AG10803 (cell line): ENCODE results near the gene LGI2.

Experiments
- DNase-seq: peaks from one replicate; pipeline ENCODE4 v3.0.0; 2010; ENCODE audit warnings: low read depth
- H3K4me3 ChIP-seq: 2 replicates; pipeline ENCODE4 v1.5.1; 2011; ENCODE audit warnings: mild to moderate bottlenecking, low read length, control low read depth
- CTCF ChIP-seq: conservative IDR thresholded peaks from 2 replicates; pipeline ENCODE4 v1.5.1; 2011; ENCODE audit warnings: mild to moderate bottlenecking, low read length, control low read depth, inconsistent platforms

LGI2 gene

GRCh38 chr4:24968278-24968677 is 62.5 kb downstream of the LGI2 start:
- no peak overlapping the region for H3K4me3 ChIP-seq
- TF ChIP-seq CTCF: no peak
- DNase-seq: no peak

- TF ChIP-seq CTCF: no peak
- DNase-seq: no peak
- no peak overlapping the region for H3K4me3 ChIP-seq
Measured at GRCh38 chr4:24967346-24967745, 63.4 kb downstream of the LGI2 start.

- TF ChIP-seq CTCF: no peak
- no peak overlapping the region for H3K4me3 ChIP-seq
- no peak for DNase-seq
Measured at GRCh38 chr4:24966076-24966475, 64.7 kb downstream of the LGI2 start.

GRCh38 chr4:24965627-24966026 is 65.1 kb downstream of the LGI2 start:
- DNase-seq: no peak
- no peak overlapping the region for H3K4me3 ChIP-seq
- no peak for TF ChIP-seq CTCF

GRCh38 chr4:24963277-24963676 is 67.5 kb downstream of the LGI2 start:
- no peak for TF ChIP-seq CTCF
- H3K4me3 ChIP-seq: no peak overlapping the region
- DNase-seq: no peak

DNA sequence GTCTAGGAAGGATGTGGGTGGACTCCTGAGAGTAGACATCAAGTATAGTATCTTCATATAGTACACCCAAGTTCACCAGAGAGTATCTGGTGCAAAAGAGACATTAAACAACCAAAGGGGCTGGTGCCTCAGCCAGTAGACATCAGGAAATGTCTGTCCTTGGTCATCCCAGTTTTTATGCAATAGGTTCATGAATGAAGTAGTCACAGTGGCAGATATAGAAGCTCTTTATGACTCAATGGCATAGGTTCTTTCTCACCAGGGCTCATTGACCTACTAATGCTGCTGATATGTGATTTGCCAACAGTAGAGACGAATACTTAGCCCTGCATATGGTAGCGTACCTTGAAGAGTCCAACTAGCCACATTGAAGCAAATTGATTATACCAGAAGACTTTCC is 72.9 kb downstream of the LGI2 start:
- H3K4me3 ChIP-seq: no peak overlapping the region
- TF ChIP-seq CTCF: no peak

GRCh38 chr4:24956763-24957162 is 74.0 kb downstream of the LGI2 start:
- TF ChIP-seq CTCF: no peak
- no peak overlapping the region for H3K4me3 ChIP-seq
- DNase-seq: peak; percentile 4

More for the DNA sequence above, 72.9 kb downstream of the LGI2 start:
- no peak for DNase-seq
